Measurements from ENCODE around the gene C14orf119. TPM values are rescaled to one million over a fixed set of nuclear protein-coding genes. Genes with fewer than 3 reads are reported as not detected.

Gene C14orf119
- total RNA-seq, 1 donor from 2014 or later = 37.5 TPM

- H3K9ac ChIP-seq = no peak overlapping the region
- Mint-ChIP-seq H3K27ac (no peak overlapping the region), H3K4me1 (no peaks in the 10 kb centered on the region), H3K27me3 (ENCODE audit: insufficient read depth, low read depth) (no peaks in the 10 kb centered on the region), H3K9me3 (no peaks in the 10 kb centered on the region), H3K36me3 (peaks cover 21% of the 10 kb centered on the region), H3K4me3 (no peak overlapping the region)
- H3K4me2 ChIP-seq = no peak overlapping the region
- H3K27ac ChIP-seq = no peak overlapping the region
- no peaks in the 10 kb centered on the region for H3K27me3 ChIP-seq
- no peak overlapping the region for H3K4me3 ChIP-seq
- H3K36me3 ChIP-seq = no peaks in the 10 kb centered on the region
- TF ChIP-seq CTCF (IDR thresholded peaks at IDR 0.05) (no peak), EZH2phosphoT487 (IDR thresholded peaks at IDR 0.05) (no peak), EZH2 (IDR thresholded peaks at IDR 0.05) (no peak)
- H3K9me3 ChIP-seq (ENCODE audit: low read depth) = no peaks in the 10 kb centered on the region
- no peak overlapping the region for H2AFZ ChIP-seq (replicated peaks)
- no peaks in the 10 kb centered on the region for H3K79me2 ChIP-seq (ENCODE audit: low read depth)
- no peaks in the 10 kb centered on the region for H3F3A ChIP-seq (ENCODE audit: low read depth)
- H4K20me1 ChIP-seq (ENCODE audit: low read depth) = no peaks in the 10 kb centered on the region
- H3K4me1 ChIP-seq = no peaks in the 10 kb centered on the region
- no peak for DNase-seq (ENCODE audit: low spot score)
Measured at GRCh38 chr14:23132970-23133369, 37.7 kb downstream of the C14orf119 start.

- Mint-ChIP-seq H3K36me3 (peaks cover 26% of the 10 kb centered on the region), H3K9me3 (no peaks in the 10 kb centered on the region), H3K4me1 (peaks cover 6% of the 10 kb centered on the region), H3K27ac (no peak overlapping the region), H3K27me3 (ENCODE audit: insufficient read depth, low read depth) (peaks cover 6% of the 10 kb centered on the region), H3K4me3 (no peak overlapping the region)
- Histone ChIP-seq H3K36me3 (no peaks in the 10 kb centered on the region), H3K4me1 (no peaks in the 10 kb centered on the region), H3K9ac (no peak overlapping the region), H3K4me3 (no peak overlapping the region), H3K27me3 (no peaks in the 10 kb centered on the region), H3K79me2 (ENCODE audit: low read depth) (no peaks in the 10 kb centered on the region), H2AFZ (replicated peaks) (no peak overlapping the region), H3F3A (ENCODE audit: low read depth) (no peaks in the 10 kb centered on the region), H3K9me3 (ENCODE audit: low read depth) (no peaks in the 10 kb centered on the region), H3K4me2 (no peak overlapping the region), H3K27ac (no peak overlapping the region), H4K20me1 (ENCODE audit: low read depth) (peaks cover 4% of the 10 kb centered on the region)
- DNase-seq (ENCODE audit: low spot score) = no peak
- TF ChIP-seq CTCF (IDR thresholded peaks at IDR 0.05) = no peak
- TF ChIP-seq EZH2phosphoT487 (IDR thresholded peaks at IDR 0.05) = no peak
- no peak for TF ChIP-seq EZH2 (IDR thresholded peaks at IDR 0.05)
Measured at GRCh38 chr14:23136566-23137133, 41.3 kb downstream of the C14orf119 start.

GRCh38 chr14:23137192-23137812, 42.0 kb downstream of the C14orf119 start:
- Histone ChIP-seq H3K9me3 (ENCODE audit: low read depth) (no peaks in the 10 kb centered on the region), H3K9ac (no peak overlapping the region), H2AFZ (replicated peaks) (no peak overlapping the region), H3K4me2 (no peak overlapping the region), H3K27me3 (no peaks in the 10 kb centered on the region), H3K4me3 (no peak overlapping the region), H4K20me1 (ENCODE audit: low read depth) (peaks cover 4% of the 10 kb centered on the region), H3K36me3 (no peaks in the 10 kb centered on the region), H3K4me1 (no peaks in the 10 kb centered on the region), H3K27ac (no peak overlapping the region), H3K79me2 (ENCODE audit: low read depth) (no peaks in the 10 kb centered on the region), H3F3A (ENCODE audit: low read depth) (no peaks in the 10 kb centered on the region)
- Mint-ChIP-seq H3K9me3 (no peaks in the 10 kb centered on the region), H3K27ac (no peak overlapping the region), H3K4me3 (no peak overlapping the region), H3K4me1 (peaks cover 12% of the 10 kb centered on the region), H3K36me3 (peaks cover 26% of the 10 kb centered on the region), H3K27me3 (ENCODE audit: insufficient read depth, low read depth) (peaks cover 6% of the 10 kb centered on the region)
- TF ChIP-seq CTCF (IDR thresholded peaks at IDR 0.05) (no peak), EZH2phosphoT487 (IDR thresholded peaks at IDR 0.05) (no peak), EZH2 (IDR thresholded peaks at IDR 0.05) (no peak)
- no peak for DNase-seq (ENCODE audit: low spot score)

Data from neural progenitor cell (in vitro differentiated cells).